ENCODE results near the gene OST4. TPM values are rescaled to one million over a fixed set of nuclear protein-coding genes. Genes with fewer than 3 reads are reported as not detected.
"Not testable (repeated sequence)": the region's sequence is repeated elsewhere in the genome, so short reads cannot be mapped to it uniquely, and the experiment has no call there.

OST4 gene
- total RNA-seq, 1 donor from 2014 or later = 322 TPM

DNA sequence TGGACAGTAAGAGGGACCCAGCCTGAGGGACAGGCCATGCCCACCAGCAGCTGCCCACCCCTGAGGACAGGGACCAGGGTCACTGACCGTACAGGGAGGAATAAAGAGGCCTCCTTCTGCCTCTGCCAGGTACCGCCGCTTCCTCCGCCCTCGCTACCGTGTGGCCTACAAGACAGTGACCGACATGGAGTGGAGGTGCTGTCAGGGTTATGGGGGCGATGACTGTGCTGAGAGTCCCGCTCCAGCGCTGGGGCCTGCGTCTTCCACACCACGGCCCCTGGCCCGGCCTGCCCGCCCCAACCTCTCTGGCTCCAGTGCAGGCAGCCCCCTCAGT lies 9.1 kb upstream of the OST4 start:
- peak overlapping the region; percentile 77 for H3K4me3 Mint-ChIP-seq
- H3K4me1 Mint-ChIP-seq (ENCODE audit: low read depth) = peaks cover 60% of the 10 kb centered on the region
- intact Hi-C loops (cut with micrococcal nuclease) = loop anchor here (10.0 kb wide), 1 partner anchor 404 kb away; the partner anchor contains the start of gene IFT172
- no peaks in the 10 kb centered on the region for H3K9me3 Mint-ChIP-seq
- no peaks in the 10 kb centered on the region for H3K27me3 Mint-ChIP-seq (ENCODE audit: insufficient read depth)
- peak overlapping the region; percentile 99 for H3K27ac Mint-ChIP-seq
- H3K36me3 Mint-ChIP-seq (ENCODE audit: low read depth) = no peaks in the 10 kb centered on the region
- DNase-seq (ENCODE audit: low spot score) = no peak

DNA sequence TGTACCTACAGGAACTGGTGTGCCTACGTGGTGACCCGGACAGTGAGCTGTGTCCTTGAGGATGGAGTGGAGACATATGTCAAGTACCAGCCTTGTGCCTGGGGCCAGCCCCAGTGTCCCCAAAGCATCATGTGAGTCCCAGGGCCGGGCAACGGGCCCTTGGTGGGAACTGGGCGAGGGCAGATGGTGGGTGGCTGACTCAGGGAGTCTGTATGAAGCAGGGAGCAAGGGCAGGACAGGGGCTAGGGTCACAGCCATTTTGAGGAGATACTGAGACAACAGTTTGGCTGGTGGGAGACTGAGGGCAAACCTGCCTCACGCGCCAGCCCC lies 8.7 kb upstream of the OST4 start:
- peaks cover 60% of the 10 kb centered on the region for H3K4me1 Mint-ChIP-seq (ENCODE audit: low read depth)
- no peak overlapping the region for H3K4me3 Mint-ChIP-seq
- intact Hi-C loops (cut with micrococcal nuclease) = loop anchor here (10.0 kb wide), 1 partner anchor 405 kb away; the partner anchor contains the start of gene IFT172

DNA sequence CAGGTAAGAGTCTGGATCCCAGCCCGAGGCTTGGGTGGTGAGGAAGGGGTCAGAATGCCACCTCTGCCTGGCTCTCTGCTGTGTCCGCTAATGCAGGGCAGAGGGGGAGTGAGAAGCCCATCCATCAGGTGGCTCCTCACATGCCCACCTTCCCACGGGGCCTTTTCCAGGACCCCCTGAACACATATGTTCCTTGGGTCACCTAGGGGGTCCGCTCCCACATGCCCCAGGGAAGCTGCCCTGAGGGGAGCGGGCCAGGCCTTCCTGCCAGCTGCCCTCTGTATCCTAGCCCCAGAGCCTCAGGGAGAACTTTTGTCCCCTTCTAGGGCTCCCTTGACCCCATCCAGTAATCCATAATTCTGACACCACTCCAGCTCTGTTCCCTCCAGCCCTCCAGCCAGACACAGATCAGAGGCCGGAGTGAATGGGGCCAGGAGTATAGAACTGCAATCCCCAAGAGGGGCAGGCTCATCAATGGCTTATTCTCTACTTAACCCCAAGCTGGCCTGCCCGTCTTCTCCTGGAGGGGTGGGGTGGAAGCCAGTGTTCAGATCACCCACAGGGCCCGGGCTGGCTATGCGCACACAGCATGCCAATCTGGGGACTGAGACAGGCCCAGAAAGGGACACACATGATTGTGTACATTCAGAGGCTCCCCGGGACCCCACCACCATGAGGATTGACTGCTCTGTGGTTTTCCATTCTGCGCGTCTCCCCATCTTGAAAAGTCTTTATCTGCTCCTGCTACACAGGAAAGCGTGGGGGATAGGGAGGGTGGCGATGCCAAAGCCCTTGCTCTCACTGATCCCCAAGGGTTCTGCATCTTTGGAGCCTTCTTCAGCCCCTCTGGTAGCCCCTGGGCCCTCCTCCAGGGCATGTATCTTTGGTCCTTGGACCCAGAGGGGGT lies 8.0 kb upstream of the OST4 start:
- no peak overlapping the region for H3K4me3 Mint-ChIP-seq
- H3K4me1 Mint-ChIP-seq (ENCODE audit: low read depth) = peaks cover 61% of the 10 kb centered on the region
- H3K9me3 Mint-ChIP-seq = no peaks in the 10 kb centered on the region
- H3K27me3 Mint-ChIP-seq (ENCODE audit: insufficient read depth) = no peaks in the 10 kb centered on the region
- no peaks in the 10 kb centered on the region for H3K36me3 Mint-ChIP-seq (ENCODE audit: low read depth)
- intact Hi-C loops (cut with micrococcal nuclease) = loop anchor here (10.0 kb wide), 1 partner anchor 405 kb away; the partner anchor contains the start of gene IFT172
- H3K27ac Mint-ChIP-seq = peak overlapping the region; percentile 71
- DNase-seq (ENCODE audit: low spot score) = no peak

More for the DNA sequence above, 8.7 kb upstream of the OST4 start:
- no peaks in the 10 kb centered on the region for H3K9me3 Mint-ChIP-seq
- H3K36me3 Mint-ChIP-seq (ENCODE audit: low read depth) = no peaks in the 10 kb centered on the region
- peak overlapping the region; percentile 71 for H3K27ac Mint-ChIP-seq
- no peaks in the 10 kb centered on the region for H3K27me3 Mint-ChIP-seq (ENCODE audit: insufficient read depth)
- no peak for DNase-seq (ENCODE audit: low spot score)

DNA sequence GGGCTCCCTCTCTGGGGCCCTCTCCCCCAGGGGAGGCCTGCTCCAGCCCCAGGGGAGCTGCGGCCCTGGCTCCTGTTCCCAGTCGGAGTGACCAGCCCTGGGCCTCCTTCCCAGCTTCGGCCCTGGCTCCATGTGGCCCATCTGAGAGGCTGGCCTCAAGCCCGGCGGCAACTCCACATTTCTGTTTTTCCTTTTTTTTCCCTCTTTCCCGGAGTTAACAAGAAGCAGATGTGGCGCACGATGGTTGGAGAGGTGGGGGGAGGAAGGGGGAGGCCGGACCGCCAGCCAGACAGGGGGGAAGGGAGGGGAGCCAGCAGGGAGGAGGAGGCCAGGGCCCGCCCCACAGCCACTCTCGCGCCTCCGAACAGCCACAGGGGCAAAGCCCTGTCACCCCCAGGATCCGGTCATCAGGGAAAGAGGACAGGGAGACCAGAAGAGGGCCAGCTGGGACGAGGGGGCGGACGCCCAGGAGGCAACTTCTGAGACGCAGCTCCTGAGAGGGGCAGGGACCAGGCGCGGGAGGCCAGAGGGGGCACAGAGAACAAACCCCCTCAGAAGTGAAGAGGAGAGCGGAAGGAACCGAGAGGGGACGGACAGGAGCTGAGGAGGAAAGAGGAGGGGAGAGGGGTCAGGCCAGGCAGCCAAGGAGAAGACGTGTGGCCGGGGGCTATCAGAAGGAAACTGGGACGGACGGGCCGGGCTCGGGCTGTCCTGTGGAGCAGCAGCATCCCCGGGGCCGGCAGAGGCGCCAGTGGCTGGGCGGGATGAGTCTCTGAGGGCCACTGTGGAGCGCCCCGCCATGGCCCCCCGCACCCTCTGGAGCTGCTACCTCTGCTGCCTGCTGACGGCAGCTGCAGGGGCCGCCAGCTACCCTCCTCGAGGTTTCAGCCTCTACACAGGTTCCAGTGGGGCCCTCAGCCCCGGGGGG lies 7.1 kb upstream of the OST4 start, which contains the start of gene EMILIN1:
Gene EMILIN1, plus strand, starts transcription at position 349 of the 928 bp plus-strand sequence. Its CDS starts 451 bp downstream, at position 800.
- H3K4me1 Mint-ChIP-seq (ENCODE audit: low read depth) = peaks cover 63% of the 10 kb centered on the region
- intact Hi-C loops (cut with micrococcal nuclease) = no loop called here
- DNase-seq (ENCODE audit: low spot score) = no peak
- H3K36me3 Mint-ChIP-seq (ENCODE audit: low read depth) = peaks cover 3% of the 10 kb centered on the region
- peak within 1 kb of the TSS; percentile 16 for H3K27ac Mint-ChIP-seq
- no peaks in the 10 kb centered on the region for H3K27me3 Mint-ChIP-seq (ENCODE audit: insufficient read depth)
- H3K9me3 Mint-ChIP-seq = no peaks in the 10 kb centered on the region
- no peak within 1 kb of the TSS for H3K4me3 Mint-ChIP-seq

DNA sequence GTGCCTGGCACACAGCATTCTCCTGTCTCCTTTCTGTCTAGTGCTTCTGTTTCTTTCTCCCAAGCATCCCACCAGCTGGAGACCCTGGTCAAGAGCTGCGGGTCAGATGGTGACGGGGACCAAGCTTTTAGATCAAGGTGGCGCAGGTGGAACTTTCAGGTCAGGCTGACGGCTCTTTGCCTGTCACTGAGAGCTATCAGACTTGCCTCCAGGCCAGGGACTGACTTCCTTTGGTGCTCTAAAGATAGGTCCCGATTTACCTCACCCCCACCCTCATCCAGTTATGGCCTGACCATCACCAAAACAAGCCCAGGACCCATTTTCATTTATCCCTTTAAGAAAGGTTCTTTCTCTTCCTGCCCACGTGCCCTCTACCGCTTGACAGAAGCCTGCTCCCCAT lies 5.8 kb upstream of the OST4 start:
- H3K9me3 Mint-ChIP-seq = no peaks in the 10 kb centered on the region
- no peak for DNase-seq (ENCODE audit: low spot score)
- intact Hi-C loops (cut with micrococcal nuclease) = no loop called here
- peak overlapping the region; percentile 16 for H3K27ac Mint-ChIP-seq
- H3K36me3 Mint-ChIP-seq (ENCODE audit: low read depth) = peaks cover 3% of the 10 kb centered on the region
- peaks cover 76% of the 10 kb centered on the region for H3K4me1 Mint-ChIP-seq (ENCODE audit: low read depth)
- H3K4me3 Mint-ChIP-seq = no peak overlapping the region
- H3K27me3 Mint-ChIP-seq (ENCODE audit: insufficient read depth) = no peaks in the 10 kb centered on the region

DNA sequence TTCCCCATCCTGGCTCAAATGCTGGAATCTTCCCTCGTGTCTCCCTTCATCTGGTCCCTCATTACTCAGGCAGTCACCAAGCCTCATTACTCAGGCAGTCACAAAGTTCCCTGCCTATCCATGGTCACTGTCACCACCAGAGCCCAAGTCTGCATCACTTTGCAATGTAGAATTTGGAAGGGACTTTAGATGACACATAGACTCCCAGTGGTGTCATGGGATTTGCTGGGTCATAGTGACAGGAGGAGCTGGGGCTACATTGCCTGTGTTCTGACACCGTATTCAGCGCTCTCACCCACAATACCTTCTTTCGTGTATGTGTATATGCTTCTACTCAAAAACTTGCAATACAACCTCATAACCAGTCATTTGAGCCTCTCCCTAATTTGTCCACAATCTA lies 4.9 kb upstream of the OST4 start:
- Mint-ChIP-seq H3K36me3 (ENCODE audit: low read depth) (peaks cover 3% of the 10 kb centered on the region), H3K9me3 (no peaks in the 10 kb centered on the region), H3K27ac (peak overlapping the region; percentile 65), H3K4me3 (peak overlapping the region; percentile 38), H3K27me3 (ENCODE audit: insufficient read depth) (no peaks in the 10 kb centered on the region), H3K4me1 (ENCODE audit: low read depth) (peaks cover 74% of the 10 kb centered on the region)
- intact Hi-C loops (cut with micrococcal nuclease) = no loop called here
- no peak for DNase-seq (ENCODE audit: low spot score)

DNA sequence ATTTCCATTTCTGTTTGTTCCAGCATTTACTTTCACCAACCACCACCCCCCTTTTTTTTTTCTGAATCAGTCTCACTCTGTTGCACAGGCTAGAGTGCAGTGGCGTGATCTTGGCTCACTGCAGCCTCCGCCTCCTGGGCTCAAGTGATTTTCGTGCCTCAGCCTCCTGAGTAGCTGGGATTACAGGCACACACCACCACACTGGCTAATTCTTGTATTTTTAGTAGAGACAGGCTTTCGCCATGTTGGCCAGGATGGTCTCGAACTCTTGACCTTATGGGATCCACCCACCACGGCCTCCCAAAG lies 4.1 kb upstream of the OST4 start:
- H3K4me1 Mint-ChIP-seq (ENCODE audit: low read depth) = peaks cover 73% of the 10 kb centered on the region
- peak overlapping the region; percentile 87 for H3K27ac Mint-ChIP-seq
- H3K4me3 Mint-ChIP-seq = peak overlapping the region; percentile 40
- H3K36me3 Mint-ChIP-seq (ENCODE audit: low read depth); H3K9me3 Mint-ChIP-seq; H3K27me3 Mint-ChIP-seq (ENCODE audit: insufficient read depth); DNase-seq (ENCODE audit: low spot score); intact Hi-C loops (cut with micrococcal nuclease): not testable (repeated sequence)

DNA sequence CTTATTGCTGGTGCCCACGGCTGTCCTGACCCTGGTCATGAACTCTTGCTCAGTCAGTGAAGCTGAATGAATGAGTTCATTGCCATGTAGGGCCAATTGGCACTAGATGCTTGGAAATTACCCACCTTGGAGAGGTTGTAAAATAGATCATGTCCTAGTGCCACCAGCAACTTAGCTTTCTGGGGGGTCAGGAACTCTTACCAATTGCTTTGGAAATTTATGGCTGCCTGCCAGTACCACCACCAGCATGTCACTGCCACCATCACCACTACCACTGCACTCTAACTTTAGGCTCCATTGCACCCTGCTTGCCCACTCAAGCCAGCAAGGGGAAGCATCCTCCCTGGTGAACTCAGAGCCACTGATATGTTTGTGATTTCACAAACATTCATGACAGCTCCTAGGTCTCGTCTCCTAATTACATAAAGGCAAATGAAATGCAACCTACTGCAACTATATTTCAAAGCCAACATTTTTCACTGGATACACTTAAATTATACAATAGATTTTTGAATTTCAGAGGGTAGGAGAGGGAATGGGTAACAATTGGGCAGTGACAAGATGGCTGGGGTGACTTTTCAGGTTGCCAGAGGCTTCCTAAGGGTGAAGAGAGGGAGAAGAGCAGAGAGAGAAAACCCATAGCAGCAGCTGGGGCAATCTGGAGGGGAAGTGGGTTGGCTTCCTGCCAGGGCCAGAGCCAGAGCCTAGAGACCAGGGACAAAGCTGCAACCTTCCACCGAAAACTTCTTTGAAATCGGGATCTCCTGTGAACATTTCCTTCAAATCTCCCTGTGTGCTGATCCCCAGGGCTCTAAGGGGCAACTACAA lies 3.5 kb upstream of the OST4 start:
- H3K4me3 Mint-ChIP-seq = peak overlapping the region; percentile 40
- DNase-seq (ENCODE audit: low spot score) = peak; percentile 27
- H3K36me3 Mint-ChIP-seq (ENCODE audit: low read depth) = peaks cover 11% of the 10 kb centered on the region
- H3K27ac Mint-ChIP-seq = peak overlapping the region; percentile 87
- intact Hi-C loops (cut with micrococcal nuclease) = loop anchor here (5.0 kb wide), 1 partner anchor 352 kb away; the partner anchor contains the start of gene NRBP1
- no peaks in the 10 kb centered on the region for H3K9me3 Mint-ChIP-seq
- peaks cover 73% of the 10 kb centered on the region for H3K4me1 Mint-ChIP-seq (ENCODE audit: low read depth)
- peaks cover 2% of the 10 kb centered on the region for H3K27me3 Mint-ChIP-seq (ENCODE audit: insufficient read depth)

DNA sequence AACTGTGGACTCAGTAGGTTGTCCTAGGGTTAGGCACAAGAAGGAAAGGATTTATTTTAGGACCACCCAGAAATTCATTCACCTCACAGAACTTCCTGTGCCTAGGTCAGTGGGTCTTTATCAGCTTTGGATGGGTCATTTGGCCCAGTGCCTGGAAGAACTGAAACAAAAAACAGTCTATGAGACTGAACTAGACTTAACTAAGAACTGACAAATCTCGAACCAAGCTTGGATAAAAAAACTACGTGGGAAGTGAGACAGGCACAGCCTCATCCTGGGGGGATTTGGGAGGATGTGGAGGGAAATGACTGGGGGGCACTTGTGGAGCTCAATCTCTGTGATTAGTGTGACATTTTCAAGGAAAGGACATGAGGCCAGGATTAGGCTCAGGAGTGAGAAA lies 2.3 kb upstream of the OST4 start:
- peak overlapping the region; percentile 40 for H3K4me3 Mint-ChIP-seq
- H3K4me1 Mint-ChIP-seq (ENCODE audit: low read depth) = peaks cover 81% of the 10 kb centered on the region
- intact Hi-C loops (cut with micrococcal nuclease) = loop anchor here (5.0 kb wide), 1 partner anchor 354 kb away; the partner anchor contains the start of gene NRBP1
- H3K27me3 Mint-ChIP-seq (ENCODE audit: insufficient read depth) = peaks cover 2% of the 10 kb centered on the region
- no peak for DNase-seq (ENCODE audit: low spot score)
- peaks cover 19% of the 10 kb centered on the region for H3K36me3 Mint-ChIP-seq (ENCODE audit: low read depth)
- H3K27ac Mint-ChIP-seq = peak overlapping the region; percentile 75
- no peaks in the 10 kb centered on the region for H3K9me3 Mint-ChIP-seq

DNA sequence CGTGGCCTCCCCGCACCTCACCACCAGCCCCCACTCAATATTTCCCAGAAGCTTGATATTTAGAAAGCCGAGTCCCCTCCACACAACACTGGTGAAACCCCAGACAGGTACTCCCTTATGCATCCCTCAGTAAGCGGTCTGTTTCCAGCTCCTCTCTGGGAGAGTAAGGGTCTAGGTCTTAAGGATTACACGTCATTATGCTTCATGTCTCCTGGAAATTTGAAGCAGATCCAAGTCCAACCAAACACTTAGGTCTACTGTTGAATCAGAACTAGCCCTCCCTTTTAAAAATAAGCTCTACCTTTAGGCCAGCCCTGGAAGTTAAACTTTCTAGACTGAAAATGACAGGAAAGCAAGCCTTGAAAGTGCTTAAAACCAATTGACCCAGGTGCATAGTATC lies 1.5 kb upstream of the OST4 start:
- no peak for DNase-seq (ENCODE audit: low spot score)
- intact Hi-C loops (cut with micrococcal nuclease) = loop anchor here (5.0 kb wide), 1 partner anchor 354 kb away; the partner anchor contains the start of gene NRBP1
- H3K4me3 Mint-ChIP-seq = peak overlapping the region; percentile 88
- peaks cover 88% of the 10 kb centered on the region for H3K4me1 Mint-ChIP-seq (ENCODE audit: low read depth)
- peaks cover 2% of the 10 kb centered on the region for H3K27me3 Mint-ChIP-seq (ENCODE audit: insufficient read depth)
- H3K36me3 Mint-ChIP-seq (ENCODE audit: low read depth) = peaks cover 27% of the 10 kb centered on the region
- no peaks in the 10 kb centered on the region for H3K9me3 Mint-ChIP-seq
- H3K27ac Mint-ChIP-seq = peak overlapping the region; percentile 79

DNA sequence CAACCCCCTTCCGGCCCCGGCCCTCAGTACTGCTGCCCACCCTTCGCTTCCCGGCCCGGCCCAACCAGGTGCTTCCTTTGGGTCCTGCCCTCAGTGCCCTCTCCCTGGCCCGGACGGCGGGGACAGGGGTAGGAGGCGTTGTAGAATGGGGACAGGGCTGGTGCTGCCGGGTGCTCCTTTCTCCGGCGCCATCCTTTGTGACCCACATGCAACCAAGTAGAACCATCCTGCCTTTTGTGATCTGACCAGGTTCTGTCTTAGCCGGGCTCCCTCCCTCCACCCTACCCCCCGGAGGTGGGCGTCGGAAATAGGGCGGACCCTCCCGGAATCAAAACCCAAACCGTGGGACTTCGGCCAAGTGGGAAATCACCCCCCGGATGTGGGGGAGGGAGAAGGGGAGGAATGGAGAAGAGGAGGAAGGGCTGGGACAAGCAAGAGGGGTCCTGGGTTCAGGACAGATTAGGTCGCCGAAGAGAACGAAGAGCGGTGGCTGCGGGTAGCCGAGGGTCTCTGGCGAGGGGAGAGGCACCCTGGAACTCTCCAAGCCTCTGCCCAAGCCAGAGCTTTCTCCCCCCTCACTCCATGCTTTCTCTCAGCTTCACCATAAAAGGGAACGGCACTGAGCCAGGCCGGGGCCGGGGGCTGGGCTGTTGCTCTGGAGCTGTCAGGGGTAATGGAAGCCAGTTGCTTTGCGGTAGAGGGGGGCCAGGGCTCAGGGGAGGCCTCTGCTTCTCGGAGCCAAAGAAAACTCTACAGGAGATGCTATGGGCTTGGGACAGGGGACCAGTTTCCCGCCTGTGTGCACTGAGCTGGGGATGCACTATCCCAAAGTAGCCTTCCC lies 756 bp upstream of the OST4 start:
- Mint-ChIP-seq H3K4me3 (peak overlapping the region; percentile 88), H3K27ac (peak overlapping the region; percentile 98), H3K27me3 (ENCODE audit: insufficient read depth) (peaks cover 2% of the 10 kb centered on the region), H3K9me3 (no peaks in the 10 kb centered on the region), H3K36me3 (ENCODE audit: low read depth) (peaks cover 33% of the 10 kb centered on the region), H3K4me1 (ENCODE audit: low read depth) (peaks cover 90% of the 10 kb centered on the region)
- peak; percentile 20 for DNase-seq (ENCODE audit: low spot score)
- intact Hi-C loops (cut with micrococcal nuclease) = loop anchor here (1.0 to 5.0 kb wide), 9 partner anchors 9 to 355 kb away; partner anchors contain the start of genes AGBL5, ATRAID, GTF3C2 and KHK
